Ramos (cell line): ENCODE measurements around the gene RARRES2.
"Not testable (repeated sequence)": the region's sequence is repeated elsewhere in the genome, so short reads cannot be mapped to it uniquely, and the experiment has no call there.

Source experiments
- in situ Hi-C: fragments of 300-500 bp; cut with MboI; formaldehyde crosslinking; loops from one replicate; pipeline ENCODE4 v1.14.3; 2022; ENCODE audit warnings: low sequenced_read_pairs; ENCODE audit not compliant: unreplicated experiment

The RARRES2 gene

DNA sequence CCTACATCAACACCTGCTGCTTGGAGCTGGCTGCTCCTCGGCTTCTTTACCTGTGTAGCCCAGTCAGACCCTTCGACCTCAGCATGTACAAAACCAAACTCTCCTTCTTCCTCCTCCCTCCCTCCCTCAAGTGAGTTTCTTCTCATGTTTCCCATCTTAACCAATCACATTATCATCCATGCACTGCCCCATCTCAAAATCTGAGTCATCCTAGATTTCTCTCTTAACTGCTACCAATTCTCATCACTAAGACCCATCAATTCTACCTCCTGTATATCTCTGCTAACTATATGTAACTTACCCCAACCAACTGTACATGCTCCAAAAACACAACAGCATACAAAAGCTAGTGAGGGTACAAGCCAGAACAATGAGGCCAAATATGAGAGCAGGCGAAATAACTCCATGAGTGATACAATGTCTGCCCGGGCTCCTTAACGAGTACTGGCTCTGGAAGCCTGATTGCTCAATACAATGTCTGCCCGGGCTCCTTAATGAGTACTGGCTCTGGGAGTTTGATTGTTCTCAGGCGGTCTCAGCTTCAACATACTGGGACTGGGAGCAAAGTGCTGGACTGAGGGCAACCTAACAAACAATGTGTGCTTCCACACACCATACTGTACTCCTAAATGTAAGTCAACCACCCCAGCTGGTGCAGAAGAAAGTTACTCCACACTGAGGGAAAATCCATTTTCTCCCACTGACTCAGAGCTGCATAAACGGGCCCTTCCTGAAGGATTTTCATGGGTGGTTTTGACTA is 36.8 kb downstream of the RARRES2 start:
- in situ Hi-C loops = not testable (repeated sequence)

DNA sequence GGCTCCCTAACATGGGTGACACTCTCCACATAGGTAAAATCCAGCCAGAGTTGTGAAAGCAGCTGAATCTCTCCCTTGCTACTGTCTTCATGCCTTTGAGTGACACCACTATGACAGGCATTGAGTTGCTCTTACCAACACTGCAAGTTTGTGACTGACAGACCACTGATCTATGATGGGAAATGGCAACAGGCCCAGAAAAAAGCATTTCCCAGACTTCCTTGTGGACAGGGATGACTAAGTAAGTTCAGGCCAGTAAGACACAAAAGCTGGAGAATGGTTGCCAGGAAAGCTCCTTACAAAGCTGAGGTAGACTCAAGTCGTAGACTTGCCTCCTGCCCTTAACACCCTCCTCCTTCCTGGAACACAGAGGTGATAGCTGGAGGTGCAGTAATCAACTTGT is 38.5 kb downstream of the RARRES2 start:
- in situ Hi-C loops = not testable (repeated sequence)

DNA sequence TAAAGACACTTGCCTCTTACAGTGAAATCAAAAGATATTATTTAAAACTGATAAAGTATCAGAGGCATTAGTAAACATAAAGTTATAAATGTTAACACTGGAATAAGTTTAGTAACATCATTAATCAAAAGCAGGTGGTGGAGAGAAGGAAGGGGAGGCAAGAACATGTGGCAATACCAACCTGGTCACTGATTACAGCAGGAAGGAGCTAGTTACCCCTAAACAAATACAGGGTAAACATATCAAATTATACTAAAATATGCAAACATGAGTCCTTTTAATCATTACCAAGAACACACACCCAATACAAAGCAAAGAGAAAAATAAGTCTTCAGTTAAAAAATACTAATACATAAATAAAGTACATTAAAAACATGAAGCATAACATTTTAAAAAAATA is 43.5 kb downstream of the RARRES2 start:
- in situ Hi-C loops = loop anchor here (25.0 kb wide), 1 partner anchor 464 kb away; no protein-coding TSS in a partner anchor

DNA sequence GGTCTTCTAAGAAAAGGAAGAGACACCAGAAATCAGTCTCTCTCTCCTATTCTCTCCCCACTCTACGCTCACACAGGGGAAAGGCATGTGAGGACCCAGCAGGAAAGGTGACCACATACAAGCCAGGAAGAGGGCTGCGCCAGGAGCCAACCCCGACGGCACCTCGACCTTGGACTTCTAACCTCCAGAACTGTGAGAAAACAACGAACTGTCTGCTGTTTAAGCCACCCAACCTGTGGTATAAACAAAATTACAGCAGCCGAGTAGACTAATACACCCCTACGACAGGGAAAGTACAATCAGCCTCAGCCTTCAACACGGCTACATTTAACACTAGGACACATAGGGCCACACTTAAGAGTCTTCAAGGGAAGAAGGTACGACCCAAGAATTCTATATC is 44.6 kb downstream of the RARRES2 start:
- in situ Hi-C loops = loop anchor here (25.0 kb wide), 1 partner anchor 465 kb away; no protein-coding TSS in a partner anchor

DNA sequence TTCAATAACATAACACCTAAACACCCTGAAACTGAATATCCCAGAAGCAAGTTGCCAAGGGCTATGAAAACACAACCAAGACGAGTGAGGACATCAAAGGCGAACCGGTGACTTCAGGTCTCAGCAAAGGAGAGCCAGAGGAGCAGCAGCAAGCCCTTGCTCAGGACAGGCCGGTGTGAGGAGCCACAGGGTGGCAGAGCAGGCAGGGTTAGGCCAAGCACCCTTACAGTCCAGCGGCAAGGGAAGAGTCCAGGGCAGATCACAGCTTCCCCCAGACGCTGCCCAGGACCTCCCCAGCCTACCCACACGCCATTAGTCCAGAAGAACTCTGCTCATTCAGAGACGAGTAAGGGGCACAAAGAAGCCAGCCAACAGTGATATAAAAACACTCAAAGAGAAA is 45.8 kb downstream of the RARRES2 start:
- in situ Hi-C loops = loop anchor here (25.0 kb wide), 1 partner anchor 467 kb away; no protein-coding TSS in a partner anchor

DNA sequence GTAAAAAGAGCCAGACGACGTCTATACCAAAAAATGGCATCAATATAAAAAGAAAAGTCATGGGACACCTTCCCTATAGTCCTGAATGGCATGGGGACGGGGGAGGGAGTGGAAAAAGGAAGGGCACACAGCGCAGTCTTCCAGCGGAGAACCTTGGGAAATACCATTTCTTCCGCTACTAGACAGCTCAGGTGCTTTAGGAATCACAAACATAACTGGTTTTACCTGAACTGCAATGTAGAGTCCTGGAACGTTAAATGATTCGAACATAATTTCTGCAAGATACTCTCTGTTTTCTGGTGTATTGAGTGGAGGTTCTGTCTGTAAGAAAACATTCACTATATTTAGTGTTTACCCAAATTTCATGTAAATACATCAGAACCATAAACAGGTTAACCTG is 46.4 kb downstream of the RARRES2 start:
- in situ Hi-C loops = loop anchor here (25.0 kb wide), 1 partner anchor 467 kb away; no protein-coding TSS in a partner anchor

DNA sequence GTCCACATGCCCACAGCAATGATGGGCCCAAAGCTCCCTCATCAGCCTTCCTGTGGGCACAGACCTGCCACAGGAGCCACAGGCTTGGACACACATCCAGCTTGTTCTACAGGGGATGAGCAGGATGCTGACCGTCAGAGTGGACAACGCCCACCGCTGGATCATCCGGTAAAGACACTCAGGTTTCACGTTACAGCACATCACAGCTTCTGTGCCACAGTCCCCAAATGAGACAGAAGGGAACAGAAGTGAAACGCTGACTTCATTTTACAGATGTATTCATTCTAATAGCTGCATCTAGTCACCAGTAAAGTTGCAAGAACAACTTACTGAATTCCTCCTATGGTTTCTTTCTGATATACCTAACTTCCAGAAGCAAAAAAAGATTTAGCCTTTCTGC is 51.1 kb downstream of the RARRES2 start:
- in situ Hi-C loops = loop anchor here (25.0 kb wide), 1 partner anchor 472 kb away; no protein-coding TSS in a partner anchor

DNA sequence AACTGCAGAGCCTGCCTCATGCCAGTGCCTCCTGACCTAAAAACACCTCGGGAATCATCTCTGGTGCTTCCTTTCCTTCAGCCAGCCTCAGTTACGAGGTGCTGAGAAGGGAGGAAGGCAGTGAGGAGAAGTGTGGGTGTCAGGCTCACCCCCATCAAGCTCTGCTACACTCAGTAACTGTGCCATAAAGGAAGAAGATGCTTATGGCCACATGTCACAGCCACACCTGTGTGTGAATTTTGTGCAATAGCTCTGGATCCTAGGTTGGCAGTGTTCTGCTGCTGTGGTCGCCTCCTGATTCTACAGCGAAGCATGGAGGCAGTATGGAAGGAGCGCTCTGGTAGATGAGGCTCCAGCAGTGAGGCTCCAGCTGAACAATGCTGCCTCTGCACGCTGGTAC is 52.6 kb downstream of the RARRES2 start:
- in situ Hi-C loops = loop anchor here (25.0 kb wide), 1 partner anchor 473 kb away; no protein-coding TSS in a partner anchor
